Upper lobe of left lung (tissue), 6 donors: ENCODE measurements around the gene TRPM2. TPM values are rescaled to one million over a fixed set of nuclear protein-coding genes. Genes with fewer than 3 reads are reported as not detected.

ENCODE experiments used
- ATAC-seq, 2 donors: fragments of 200-7000 bp; cut with Tn5 transposase; one replicate each; pipeline ENCODE4 v1.9.1; 2022; ENCODE audit warnings: mild to moderate bottlenecking in 2 of 2, moderate library complexity in 2 of 2; ENCODE audit not compliant: low FRiP score in 2 of 2
- DNase-seq, 2 donors: peaks; one replicate each; pipeline ENCODE4 v3.0.0-alpha.2; 2019 to 2020
- H3K27ac ChIP-seq, 4 donors: fragments of 200-600 bp; sonication (generic); one replicate each; pipeline ENCODE4 v1.5.1; 2016 to 2019
- H3K27me3 ChIP-seq, 4 donors: fragments of 200-600 bp; sonication (generic); one replicate each; pipeline ENCODE4 v1.5.1; 2017 to 2019
- H3K36me3 ChIP-seq, 4 donors: fragments of 200-600 bp; sonication (generic); one replicate each; pipeline ENCODE4 v1.5.1; 2016 to 2019
- H3K4me1 ChIP-seq, 4 donors: fragments of 200-600 bp; sonication (generic); one replicate each; pipeline ENCODE4 v1.5.1; 2018 to 2019
- H3K4me3 ChIP-seq, 4 donors: fragments of 200-600 bp; sonication (generic); one replicate each; pipeline ENCODE4 v1.5.1; 2017 to 2019; ENCODE audit warnings: mild to moderate bottlenecking in 2 of 4, moderate library complexity in 1 of 4
- H3K9me3 ChIP-seq, 4 donors: fragments of 200-600 bp; sonication (generic); one replicate each; pipeline ENCODE4 v1.5.1; 2018 to 2019
- CTCF ChIP-seq, 6 experiments: fragments of 450-650 bp in 4 of 6; fragments of 200-600 bp in 2 of 6; sonication (generic) in 2 of 6; IDR thresholded peaks; one replicate each; pipeline ENCODE4 v1.5.1; 2016 to 2019; ENCODE audit warnings: antibody characterized with exemption in 6 of 6
- EP300 ChIP-seq, 4 donors: sonication (generic); formaldehyde crosslinking; IDR thresholded peaks; one replicate each; pipeline ENCODE4 v1.5.1; 2017; ENCODE audit warnings: antibody characterized with exemption in 4 of 4, control low read depth in 2 of 4
- POLR2A ChIP-seq, 4 donors: fragments of 450-650 bp; IDR thresholded peaks; one replicate each; pipeline ENCODE4 v1.5.1; 2016 to 2017; ENCODE audit warnings: antibody characterized with exemption in 4 of 4, mild to moderate bottlenecking in 2 of 4
- POLR2AphosphoS5 ChIP-seq, 2 donors: sonication (generic); formaldehyde crosslinking; IDR thresholded peaks; one replicate each; pipeline ENCODE4 v1.5.1; 2017; ENCODE audit warnings: antibody characterized with exemption in 2 of 2
- WGBS, 2 donors: methylation state at CpG; one replicate each; pipeline ENCODE4 v1.1.5; 2017 to 2018; 5-methylcytosine and 5-hydroxymethylcytosine counted together
- total RNA-seq, 6 donors: library from RNA; depleted of rRNA in 4 of 6; stranded (reverse); fragments of >200 nt in 4 of 6; gene quantifications; one replicate each; pipeline versions ENCODE4 v1.1.0 to v1.2.1, GENCODE V29; 2016 to 2021
- donor health status: DM: no; HTN: no; CAD: no; lungs with moderate emphysema.
- donor health status: DM: no; HTN: yes; CAD: no; lungs with severe emphysema.

The TRPM2 gene
- total RNA-seq, 6 donors from 2014 or later = 2.2 to 37.7 (median 12.7) TPM

- no peaks in the 10 kb centered on the region for H3K9me3 ChIP-seq
- DNase-seq = peak in 1 of 2 donors; percentile 52
- 77 to 80% methylated on average over 6 to 11 of the region's 11 CpGs for WGBS, 2 donors
- no peaks in the 10 kb centered on the region for H3K27me3 ChIP-seq
- peaks cover 0 to 9% (median 0%) of the 10 kb centered on the region in 4 donors for H3K36me3 ChIP-seq
- no peak overlapping the region for H3K4me3 ChIP-seq
- no peak for TF ChIP-seq CTCF (IDR thresholded peaks at IDR 0.05)
- no peak for TF ChIP-seq EP300 (IDR thresholded peaks at IDR 0.05)
- peaks cover 0 to 8% (median 0%) of the 10 kb centered on the region in 4 donors for H3K4me1 ChIP-seq
- H3K27ac ChIP-seq = no peak overlapping the region
- ATAC-seq = no peak
Observed at GRCh38 chr21:44439211-44439600, 85.8 kb downstream of the TRPM2 start.

GRCh38 chr21:44440241-44441040, 87.0 kb downstream of the TRPM2 start:
- DNase-seq (peak in 1 of 2 donors; percentile 72), ATAC-seq (no peak)
- no peaks in the 10 kb centered on the region for H3K27me3 ChIP-seq
- H3K4me3 ChIP-seq = no peak overlapping the region
- H3K4me1 ChIP-seq = peaks cover 0 to 8% (median 0%) of the 10 kb centered on the region in 4 donors
- TF ChIP-seq EP300 (IDR thresholded peaks at IDR 0.05) = no peak
- TF ChIP-seq POLR2A (IDR thresholded peaks at IDR 0.05) = no peak
- TF ChIP-seq CTCF (IDR thresholded peaks at IDR 0.05) = no peak
- no peak for TF ChIP-seq POLR2AphosphoS5 (IDR thresholded peaks at IDR 0.05)
- no peaks in the 10 kb centered on the region for H3K9me3 ChIP-seq
- H3K36me3 ChIP-seq = peaks cover 0 to 9% (median 0%) of the 10 kb centered on the region in 4 donors
- no peak overlapping the region for H3K27ac ChIP-seq
- 84 to 88% methylated on average over 27 to 29 of the region's 33 CpGs for WGBS, 2 donors

GRCh38 chr21:44441041-44441400, 87.6 kb downstream of the TRPM2 start:
- Histone ChIP-seq H3K4me1 (peaks cover 0 to 8% (median 0%) of the 10 kb centered on the region in 4 donors), H3K9me3 (no peaks in the 10 kb centered on the region), H3K27ac (no peak overlapping the region), H3K36me3 (peaks cover 0 to 9% (median 0%) of the 10 kb centered on the region in 4 donors), H3K4me3 (no peak overlapping the region), H3K27me3 (no peaks in the 10 kb centered on the region)
- WGBS, 2 donors = 79 to 87% methylated on average over 5 to 10 of the region's 10 CpGs
- TF ChIP-seq POLR2A (IDR thresholded peaks at IDR 0.05) (no peak), POLR2AphosphoS5 (IDR thresholded peaks at IDR 0.05) (no peak), EP300 (IDR thresholded peaks at IDR 0.05) (no peak), CTCF (IDR thresholded peaks at IDR 0.05) (no peak)
- DNase-seq (peak in 1 of 2 donors; percentile 29), ATAC-seq (no peak)

- no peak overlapping the region for H3K27ac ChIP-seq
- TF ChIP-seq POLR2AphosphoS5 (IDR thresholded peaks at IDR 0.05) = no peak
- TF ChIP-seq CTCF (IDR thresholded peaks at IDR 0.05) = no peak
- no peak for TF ChIP-seq EP300 (IDR thresholded peaks at IDR 0.05)
- TF ChIP-seq POLR2A (IDR thresholded peaks at IDR 0.05) = no peak
- H3K36me3 ChIP-seq = peaks cover 0 to 6% (median 0%) of the 10 kb centered on the region in 4 donors
- H3K27me3 ChIP-seq = no peaks in the 10 kb centered on the region
- ATAC-seq = no peak
- no peaks in the 10 kb centered on the region for H3K9me3 ChIP-seq
- peak in 1 of 2 donors; percentile 48 for DNase-seq
- no peak overlapping the region for H3K4me3 ChIP-seq
- peaks cover 0 to 8% (median 0%) of the 10 kb centered on the region in 4 donors for H3K4me1 ChIP-seq
- WGBS, 2 donors = 93 to 100% methylated on average over 2 to 17 of the region's 20 CpGs
Observed at GRCh38 chr21:44441581-44442265, 88.3 kb downstream of the TRPM2 start.
